ENCODE data around the gene PKNOX1. TPM values are rescaled to one million over a fixed set of nuclear protein-coding genes. Genes with fewer than 3 reads are reported as not detected.
"Not testable (repeated sequence)": the region's sequence is repeated elsewhere in the genome, so short reads cannot be mapped to it uniquely, and the experiment has no call there.

PKNOX1 gene
- total RNA-seq, 1 experiment from 2014 or later = 22.6 TPM

GRCh38 chr21:42951193-42951592 is 23.2 kb upstream of the PKNOX1 start:
- not testable (repeated sequence) for DNase-seq (ENCODE audit: low read depth)

GRCh38 chr21:42956824-42957630 is 17.3 kb upstream of the PKNOX1 start:
- DNase-seq (ENCODE audit: low read depth) = no peak

GRCh38 chr21:42958122-42958521 is 16.2 kb upstream of the PKNOX1 start:
- not testable (repeated sequence) for DNase-seq (ENCODE audit: low read depth)

GRCh38 chr21:42959728-42960127 is 14.6 kb upstream of the PKNOX1 start:
- no peak for DNase-seq (ENCODE audit: low read depth)

- no peak for DNase-seq (ENCODE audit: low read depth)
Observed at GRCh38 chr21:42962380-42963007, 11.9 kb upstream of the PKNOX1 start.

- no peak for DNase-seq (ENCODE audit: low read depth)
Observed at GRCh38 chr21:42964086-42964485, 10.3 kb upstream of the PKNOX1 start.

- no peak for DNase-seq (ENCODE audit: low read depth)
Observed at GRCh38 chr21:42964546-42965210, 9.7 kb upstream of the PKNOX1 start.

GRCh38 chr21:42965211-42965560 is 9.2 kb upstream of the PKNOX1 start:
- no peak for DNase-seq (ENCODE audit: low read depth)

- not testable (repeated sequence) for DNase-seq (ENCODE audit: low read depth)
Observed at GRCh38 chr21:42967616-42968015, 6.7 kb upstream of the PKNOX1 start.

GRCh38 chr21:42969193-42969600 is 5.2 kb upstream of the PKNOX1 start:
- no peak for DNase-seq (ENCODE audit: low read depth)

- DNase-seq (ENCODE audit: low read depth) = no peak
Observed at GRCh38 chr21:42970946-42971653, 3.3 kb upstream of the PKNOX1 start.

- DNase-seq (ENCODE audit: low read depth) = no peak
Observed at GRCh38 chr21:42971897-42972275, 2.5 kb upstream of the PKNOX1 start.

- no peak for DNase-seq (ENCODE audit: low read depth)
Observed at GRCh38 chr21:42973309-42973990, 912 bp upstream of the PKNOX1 start.

GRCh38 chr21:42974832-42975820 is 764 bp downstream of the PKNOX1 start:
- peak; percentile 61 for DNase-seq (ENCODE audit: low read depth)

- DNase-seq (ENCODE audit: low read depth) = no peak
Observed at GRCh38 chr21:42975886-42976608, 1.7 kb downstream of the PKNOX1 start.

GRCh38 chr21:42980312-42981213 is 6.2 kb downstream of the PKNOX1 start:
- DNase-seq (ENCODE audit: low read depth) = no peak

- DNase-seq (ENCODE audit: low read depth) = no peak
Observed at GRCh38 chr21:42981214-42981523, 6.8 kb downstream of the PKNOX1 start.

- DNase-seq (ENCODE audit: low read depth) = no peak
Observed at GRCh38 chr21:42981862-42982261, 7.5 kb downstream of the PKNOX1 start.

GRCh38 chr21:42983103-42983502 is 8.7 kb downstream of the PKNOX1 start:
- no peak for DNase-seq (ENCODE audit: low read depth)

Measured in LHCN-M2 (cell line).